Measurements from ENCODE around the gene ENTHD1. TPM values are rescaled to one million over a fixed set of nuclear protein-coding genes. Genes with fewer than 3 reads are reported as not detected.

The ENTHD1 gene
- total and polyA plus RNA-seq, 9 of the 15 experiments (the other 6 are each of a cell fraction or from before 2014, with no cell fraction given): 0.13 to 0.98 (median 0.35) TPM

DNA sequence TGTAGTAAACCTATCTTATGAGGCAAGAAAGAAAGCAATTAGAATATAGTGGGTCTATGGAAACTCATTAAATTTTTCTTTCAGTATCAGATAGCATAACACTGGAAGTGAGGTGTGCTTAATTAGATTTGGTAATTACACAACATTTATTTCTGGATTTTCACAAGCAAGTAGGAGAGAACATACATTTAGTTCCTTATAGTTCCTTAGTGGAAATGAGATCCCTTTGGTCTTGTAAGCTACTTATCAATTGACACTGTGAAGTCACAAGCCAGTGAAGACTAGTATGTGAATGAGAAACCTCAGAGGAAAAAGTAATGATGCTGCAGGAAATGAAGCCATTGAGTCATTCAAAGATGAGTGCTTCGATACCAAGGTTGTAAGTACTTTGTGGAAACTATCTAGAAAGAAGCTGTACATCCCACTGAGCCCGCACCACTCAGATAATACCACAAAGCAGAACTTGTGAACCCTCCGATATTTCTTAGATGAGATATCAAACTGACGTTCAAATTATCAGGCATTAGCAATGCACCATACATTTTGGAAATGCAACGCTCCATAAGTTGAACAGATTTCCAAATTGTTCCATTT is 53.5 kb downstream of the ENTHD1 start (continued):
- TF ChIP-seq, protein P1, sequence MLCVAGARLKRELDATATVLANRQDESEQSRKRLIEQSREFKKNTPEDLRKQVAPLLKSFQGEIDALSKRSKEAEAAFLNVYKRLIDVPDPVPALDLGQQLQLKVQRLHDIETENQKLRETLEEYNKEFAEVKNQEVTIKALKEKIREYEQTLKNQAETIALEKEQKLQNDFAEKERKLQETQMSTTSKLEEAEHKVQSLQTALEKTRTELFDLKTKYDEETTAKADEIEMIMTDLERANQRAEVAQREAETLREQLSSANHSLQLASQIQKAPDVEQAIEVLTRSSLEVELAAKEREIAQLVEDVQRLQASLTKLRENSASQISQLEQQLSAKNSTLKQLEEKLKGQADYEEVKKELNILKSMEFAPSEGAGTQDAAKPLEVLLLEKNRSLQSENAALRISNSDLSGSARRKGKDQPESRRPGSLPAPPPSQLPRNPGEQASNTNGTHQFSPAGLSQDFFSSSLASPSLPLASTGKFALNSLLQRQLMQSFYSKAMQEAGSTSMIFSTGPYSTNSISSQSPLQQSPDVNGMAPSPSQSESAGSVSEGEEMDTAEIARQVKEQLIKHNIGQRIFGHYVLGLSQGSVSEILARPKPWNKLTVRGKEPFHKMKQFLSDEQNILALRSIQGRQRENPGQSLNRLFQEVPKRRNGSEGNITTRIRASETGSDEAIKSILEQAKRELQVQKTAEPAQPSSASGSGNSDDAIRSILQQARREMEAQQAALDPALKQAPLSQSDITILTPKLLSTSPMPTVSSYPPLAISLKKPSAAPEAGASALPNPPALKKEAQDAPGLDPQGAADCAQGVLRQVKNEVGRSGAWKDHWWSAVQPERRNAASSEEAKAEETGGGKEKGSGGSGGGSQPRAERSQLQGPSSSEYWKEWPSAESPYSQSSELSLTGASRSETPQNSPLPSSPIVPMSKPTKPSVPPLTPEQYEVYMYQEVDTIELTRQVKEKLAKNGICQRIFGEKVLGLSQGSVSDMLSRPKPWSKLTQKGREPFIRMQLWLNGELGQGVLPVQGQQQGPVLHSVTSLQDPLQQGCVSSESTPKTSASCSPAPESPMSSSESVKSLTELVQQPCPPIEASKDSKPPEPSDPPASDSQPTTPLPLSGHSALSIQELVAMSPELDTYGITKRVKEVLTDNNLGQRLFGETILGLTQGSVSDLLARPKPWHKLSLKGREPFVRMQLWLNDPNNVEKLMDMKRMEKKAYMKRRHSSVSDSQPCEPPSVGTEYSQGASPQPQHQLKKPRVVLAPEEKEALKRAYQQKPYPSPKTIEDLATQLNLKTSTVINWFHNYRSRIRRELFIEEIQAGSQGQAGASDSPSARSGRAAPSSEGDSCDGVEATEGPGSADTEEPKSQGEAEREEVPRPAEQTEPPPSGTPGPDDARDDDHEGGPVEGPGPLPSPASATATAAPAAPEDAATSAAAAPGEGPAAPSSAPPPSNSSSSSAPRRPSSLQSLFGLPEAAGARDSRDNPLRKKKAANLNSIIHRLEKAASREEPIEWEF (CRISPR knock-in tag; IDR thresholded peaks at IDR 0.05): no peak
- peak; percentile 69 for TF ChIP-seq TCF3 (CRISPR knock-in tag; IDR thresholded peaks at IDR 0.05)
- TF ChIP-seq HNRNPH1 (optimal IDR thresholded peaks at IDR 0.05; ENCODE audit: low read depth, low read length): no peak
- peak; percentile 91 for TF ChIP-seq CBFA2T3 (IDR thresholded peaks at IDR 0.05)
- TF ChIP-seq KDM4B (IDR thresholded peaks at IDR 0.05; ENCODE audit: borderline replicate concordance in 2 of 2, low read depth in 1 of 2): no peak
- no peak for TF ChIP-seq FOXK2 (conservative IDR thresholded peaks at IDR 0.05 in 1 of 2, IDR thresholded peaks at IDR 0.05 in 1 of 2; ENCODE audit: low read depth in 2 of 2)
- no peak for TF ChIP-seq NR2C1 (IDR thresholded peaks at IDR 0.05)
- no peak for TF ChIP-seq NR2C1 (tag; IDR thresholded peaks at IDR 0.05)
- TF ChIP-seq PYGO2 (tag; IDR thresholded peaks at IDR 0.05): no peak
- TF ChIP-seq ZNF124 (CRISPR knock-in tag; IDR thresholded peaks at IDR 0.05): no peak
- peak; percentile 96 for TF ChIP-seq ZNF766 (CRISPR knock-in tag; conservative IDR thresholded peaks at IDR 0.05)
- TF ChIP-seq ELF2 (CRISPR knock-in tag; IDR thresholded peaks at IDR 0.05): no peak
- TF ChIP-seq, protein P2, sequence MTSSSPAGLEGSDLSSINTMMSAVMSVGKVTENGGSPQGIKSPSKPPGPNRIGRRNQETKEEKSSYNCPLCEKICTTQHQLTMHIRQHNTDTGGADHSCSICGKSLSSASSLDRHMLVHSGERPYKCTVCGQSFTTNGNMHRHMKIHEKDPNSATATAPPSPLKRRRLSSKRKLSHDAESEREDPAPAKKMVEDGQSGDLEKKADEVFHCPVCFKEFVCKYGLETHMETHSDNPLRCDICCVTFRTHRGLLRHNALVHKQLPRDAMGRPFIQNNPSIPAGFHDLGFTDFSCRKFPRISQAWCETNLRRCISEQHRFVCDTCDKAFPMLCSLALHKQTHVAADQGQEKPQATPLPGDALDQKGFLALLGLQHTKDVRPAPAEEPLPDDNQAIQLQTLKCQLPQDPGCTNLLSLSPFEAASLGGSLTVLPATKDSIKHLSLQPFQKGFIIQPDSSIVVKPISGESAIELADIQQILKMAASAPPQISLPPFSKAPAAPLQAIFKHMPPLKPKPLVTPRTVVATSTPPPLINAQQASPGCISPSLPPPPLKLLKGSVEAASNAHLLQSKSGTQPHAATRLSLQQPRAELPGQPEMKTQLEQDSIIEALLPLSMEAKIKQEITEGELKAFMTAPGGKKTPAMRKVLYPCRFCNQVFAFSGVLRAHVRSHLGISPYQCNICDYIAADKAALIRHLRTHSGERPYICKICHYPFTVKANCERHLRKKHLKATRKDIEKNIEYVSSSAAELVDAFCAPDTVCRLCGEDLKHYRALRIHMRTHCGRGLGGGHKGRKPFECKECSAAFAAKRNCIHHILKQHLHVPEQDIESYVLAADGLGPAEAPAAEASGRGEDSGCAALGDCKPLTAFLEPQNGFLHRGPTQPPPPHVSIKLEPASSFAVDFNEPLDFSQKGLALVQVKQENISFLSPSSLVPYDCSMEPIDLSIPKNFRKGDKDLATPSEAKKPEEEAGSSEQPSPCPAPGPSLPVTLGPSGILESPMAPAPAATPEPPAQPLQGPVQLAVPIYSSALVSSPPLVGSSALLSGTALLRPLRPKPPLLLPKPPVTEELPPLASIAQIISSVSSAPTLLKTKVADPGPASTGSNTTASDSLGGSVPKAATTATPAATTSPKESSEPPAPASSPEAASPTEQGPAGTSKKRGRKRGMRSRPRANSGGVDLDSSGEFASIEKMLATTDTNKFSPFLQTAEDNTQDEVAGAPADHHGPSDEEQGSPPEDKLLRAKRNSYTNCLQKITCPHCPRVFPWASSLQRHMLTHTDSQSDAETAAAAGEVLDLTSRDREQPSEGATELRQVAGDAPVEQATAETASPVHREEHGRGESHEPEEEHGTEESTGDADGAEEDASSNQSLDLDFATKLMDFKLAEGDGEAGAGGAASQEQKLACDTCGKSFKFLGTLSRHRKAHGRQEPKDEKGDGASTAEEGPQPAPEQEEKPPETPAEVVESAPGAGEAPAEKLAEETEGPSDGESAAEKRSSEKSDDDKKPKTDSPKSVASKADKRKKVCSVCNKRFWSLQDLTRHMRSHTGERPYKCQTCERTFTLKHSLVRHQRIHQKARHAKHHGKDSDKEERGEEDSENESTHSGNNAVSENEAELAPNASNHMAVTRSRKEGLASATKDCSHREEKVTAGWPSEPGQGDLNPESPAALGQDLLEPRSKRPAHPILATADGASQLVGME (CRISPR knock-in tag; IDR thresholded peaks at IDR 0.05): no peak
- no peak for TF ChIP-seq NFIX (CRISPR knock-in tag; IDR thresholded peaks at IDR 0.05; ENCODE audit: low read depth)
- TF ChIP-seq ETV1 (tag; conservative IDR thresholded peaks at IDR 0.05; ENCODE audit: low read depth): 0 out of 2 replicates have a peak, but pooled peaks have one; percentile 17
- peak; percentile 51; the same call in 1 of the 2 replicates for TF ChIP-seq CREM (IDR thresholded peaks at IDR 0.05; ENCODE audit: low read depth)
- peak; percentile 61; the same call in 1 of the 2 replicates for TF ChIP-seq MBD2 (IDR thresholded peaks at IDR 0.05; ENCODE audit: borderline replicate concordance, low read depth)
- TF ChIP-seq ZNF212 (CRISPR knock-in tag; IDR thresholded peaks at IDR 0.05): no peak
- no peak for TF ChIP-seq ZNF785 (CRISPR knock-in tag; IDR thresholded peaks at IDR 0.05)
- no peak for TF ChIP-seq HMG20B (CRISPR knock-in tag; IDR thresholded peaks at IDR 0.05)

All from K562 (cell line).